ENCODE data around the gene APC2.
"Not testable (repeated sequence)": the region's sequence is repeated elsewhere in the genome, so short reads cannot be mapped to it uniquely, and the experiment has no call there.

The APC2 gene

DNA sequence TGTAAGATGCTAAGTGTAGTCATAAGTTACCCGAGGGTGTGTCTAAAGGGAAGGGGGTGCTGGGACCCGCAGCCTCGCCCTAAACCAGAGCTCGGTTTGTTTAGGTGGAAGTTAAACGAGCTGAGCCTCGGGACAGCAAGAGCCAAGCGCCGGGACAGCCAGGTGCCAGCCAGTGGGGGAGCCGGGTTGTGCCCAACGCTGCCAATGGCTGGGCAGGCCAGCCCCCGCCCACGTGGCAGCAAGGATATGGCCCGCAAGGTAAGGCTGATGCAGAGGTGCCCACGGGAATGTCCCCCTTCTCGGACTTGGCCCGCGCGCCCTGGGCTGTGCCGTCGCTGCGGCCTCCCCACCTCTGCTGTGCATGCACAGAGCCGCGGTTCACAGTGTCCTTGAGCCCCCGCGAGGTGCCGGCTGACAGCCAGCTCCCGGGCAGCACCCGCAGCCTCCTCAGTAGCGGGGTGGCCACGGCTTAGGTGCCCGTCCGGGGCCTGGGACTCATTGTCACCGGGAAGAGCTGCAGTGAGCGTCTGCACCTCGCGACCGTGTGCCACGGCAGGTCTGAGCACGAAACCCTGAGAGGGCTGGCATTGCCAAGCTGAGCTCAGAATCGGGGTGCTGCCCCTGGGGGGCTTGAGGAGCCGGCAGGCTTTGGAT, 21.1 kb upstream of the APC2 start:
- DNase-seq (ENCODE audit: low read depth): no peak

DNA sequence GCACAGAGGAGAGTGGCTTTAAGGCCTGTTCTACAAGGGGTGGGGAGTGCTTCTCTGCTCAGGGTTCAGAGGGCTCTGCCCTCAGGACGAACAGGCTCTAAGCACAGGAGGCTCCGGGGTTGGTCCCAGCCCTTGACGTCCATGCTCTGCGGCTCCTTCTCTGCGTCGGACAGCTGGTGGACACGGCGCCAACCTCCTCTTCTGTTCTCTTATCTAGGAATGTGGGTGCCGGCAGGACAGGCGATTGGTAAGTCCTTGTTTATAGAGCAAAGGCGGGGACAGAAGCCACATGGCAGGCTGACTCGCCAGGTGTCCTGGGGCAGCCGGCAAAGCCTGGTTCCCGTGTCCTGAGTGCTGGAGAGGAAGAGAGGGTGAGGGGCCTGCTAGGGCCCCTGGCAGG, 20.2 kb upstream of the APC2 start:
- DNase-seq (ENCODE audit: low read depth): no peak

DNA sequence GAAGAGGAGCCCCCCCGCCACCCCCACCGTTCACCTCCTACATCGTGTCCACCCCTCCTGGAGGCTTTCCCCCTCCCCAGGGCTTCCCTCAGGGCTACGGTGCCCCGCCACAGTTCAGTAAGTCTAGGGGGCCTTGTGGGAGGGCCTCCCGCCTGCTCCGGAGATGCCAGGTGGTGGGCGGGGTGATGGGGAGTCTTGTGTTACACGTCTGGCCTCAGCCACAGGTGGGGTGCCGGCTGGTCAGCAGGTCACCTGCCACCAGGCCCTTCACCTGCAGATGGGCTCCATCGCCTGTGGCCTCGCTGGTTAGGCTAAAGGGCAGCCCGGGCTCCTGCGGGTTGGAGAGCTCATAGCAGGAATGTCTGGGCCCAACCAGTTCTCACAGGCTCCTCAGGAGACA, 19.7 kb upstream of the APC2 start:
- no peak for DNase-seq (ENCODE audit: low read depth)

DNA sequence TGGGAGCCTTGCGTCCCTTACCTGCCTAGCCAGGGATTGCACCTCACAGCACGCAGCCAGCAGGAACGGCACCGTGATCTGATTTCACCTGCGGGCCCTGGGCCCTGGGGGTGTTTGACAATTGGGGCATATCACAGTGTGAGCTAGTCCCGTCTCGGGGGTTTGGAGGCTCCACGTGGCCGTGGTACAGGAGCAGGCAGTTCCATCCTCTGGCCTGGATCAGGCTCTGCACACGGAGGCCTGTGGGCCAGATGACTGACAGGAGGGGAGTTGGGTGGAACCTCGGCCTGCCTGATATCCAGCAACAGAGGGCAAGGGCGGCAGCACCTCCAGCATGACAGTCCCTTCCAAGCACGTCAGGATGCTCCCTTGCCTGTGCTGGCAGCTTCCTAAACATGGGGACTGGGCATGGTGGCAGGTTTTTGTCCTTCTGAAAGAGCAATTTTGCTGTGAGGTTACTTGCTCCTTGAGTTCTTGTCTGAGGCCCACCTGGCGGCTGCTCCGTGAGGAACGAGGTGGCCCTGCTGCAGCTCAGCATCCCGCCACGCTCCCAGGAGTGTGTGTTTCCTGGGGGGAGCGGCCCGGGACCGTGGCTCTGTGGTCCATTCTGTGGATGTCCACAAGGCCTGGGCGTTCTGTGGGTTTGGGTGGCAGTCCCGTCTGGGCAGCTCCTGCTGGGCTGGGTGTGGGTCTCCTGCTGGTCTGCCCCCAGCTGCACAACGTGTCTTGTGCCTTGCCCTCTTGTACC, 18.0 kb upstream of the APC2 start:
- no peak for DNase-seq (ENCODE audit: low read depth)

DNA sequence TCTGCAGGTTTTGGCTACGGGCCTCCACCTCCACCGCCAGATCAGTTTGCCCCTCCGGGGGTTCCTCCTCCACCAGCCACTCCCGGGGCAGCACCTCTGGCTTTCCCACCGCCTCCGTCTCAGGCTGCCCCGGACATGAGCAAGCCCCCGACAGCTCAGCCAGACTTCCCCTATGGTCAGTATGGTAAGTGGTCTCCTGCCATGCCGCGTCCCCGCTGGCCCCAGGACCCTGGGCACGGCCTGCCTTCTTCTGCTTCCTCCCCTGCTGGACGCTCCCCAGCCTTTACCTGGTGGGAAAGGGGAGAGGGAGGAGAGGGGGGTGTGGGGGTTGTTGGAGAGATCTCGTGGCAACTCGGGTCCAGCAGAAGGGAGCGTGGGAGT, 17.4 kb upstream of the APC2 start:
- no peak for DNase-seq (ENCODE audit: low read depth)

DNA sequence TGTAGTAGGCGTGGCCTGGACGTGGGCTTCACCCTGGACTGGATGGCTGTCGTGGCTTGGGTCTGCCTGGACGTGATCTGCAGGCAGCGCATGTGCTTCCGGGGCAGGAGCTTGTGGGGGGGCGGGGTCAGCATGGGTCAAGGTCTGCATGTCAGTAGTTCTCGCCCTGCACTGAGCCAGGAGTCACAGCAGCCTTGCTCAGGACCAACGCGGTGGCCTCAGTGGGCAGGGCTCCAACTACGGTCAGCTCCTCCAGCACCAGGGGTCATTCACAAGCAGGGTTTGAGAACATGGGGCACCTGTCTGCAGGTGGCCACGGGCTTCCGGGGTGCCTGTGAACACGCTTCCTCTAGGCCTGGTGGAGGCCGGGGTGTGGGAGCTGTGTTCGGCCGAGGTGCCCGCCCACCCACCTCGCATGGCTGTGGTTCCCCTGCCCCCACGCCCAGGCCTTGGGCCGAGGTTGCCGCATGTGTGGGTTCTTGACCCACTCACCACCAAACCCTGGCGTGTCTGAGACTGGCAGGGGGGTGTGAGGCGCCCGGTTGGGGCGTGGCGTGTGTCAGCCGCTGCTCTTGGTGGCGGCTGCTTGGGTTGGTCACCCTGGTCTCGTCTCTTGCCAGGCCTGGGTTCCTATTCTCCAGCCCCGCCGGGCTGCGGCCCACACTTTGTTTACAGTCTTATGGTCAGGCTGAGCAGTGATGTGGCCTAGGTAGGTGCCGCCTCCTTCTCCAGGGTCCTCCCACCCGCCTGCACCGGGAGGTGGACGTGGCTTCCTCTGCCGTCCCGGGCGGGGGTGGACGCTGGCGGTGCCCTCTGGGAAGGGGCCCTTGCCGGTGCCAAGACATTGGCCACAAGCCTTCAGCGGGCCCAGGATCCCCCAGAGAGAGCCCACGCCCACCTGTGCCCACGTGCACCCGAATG, 16.5 kb upstream of the APC2 start:
- no peak for DNase-seq (ENCODE audit: low read depth)

DNA sequence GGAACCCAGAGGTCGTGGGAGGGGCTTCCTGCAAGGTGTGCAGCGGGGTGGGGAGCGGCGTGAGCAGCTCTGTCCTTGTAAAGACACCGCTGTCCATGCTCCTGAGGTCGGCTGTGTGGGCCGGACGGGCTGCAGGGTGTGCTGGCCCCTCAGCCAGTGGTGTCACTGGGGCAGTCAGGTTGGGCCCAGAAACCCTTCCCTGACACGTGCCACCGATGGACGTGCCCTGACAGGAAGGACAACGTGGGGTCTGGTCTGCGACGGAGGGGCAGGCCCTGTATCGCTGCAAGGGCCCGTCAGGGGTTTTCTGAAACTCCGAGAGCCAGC, 15.9 kb upstream of the APC2 start:
- DNase-seq (ENCODE audit: low read depth): no peak

DNA sequence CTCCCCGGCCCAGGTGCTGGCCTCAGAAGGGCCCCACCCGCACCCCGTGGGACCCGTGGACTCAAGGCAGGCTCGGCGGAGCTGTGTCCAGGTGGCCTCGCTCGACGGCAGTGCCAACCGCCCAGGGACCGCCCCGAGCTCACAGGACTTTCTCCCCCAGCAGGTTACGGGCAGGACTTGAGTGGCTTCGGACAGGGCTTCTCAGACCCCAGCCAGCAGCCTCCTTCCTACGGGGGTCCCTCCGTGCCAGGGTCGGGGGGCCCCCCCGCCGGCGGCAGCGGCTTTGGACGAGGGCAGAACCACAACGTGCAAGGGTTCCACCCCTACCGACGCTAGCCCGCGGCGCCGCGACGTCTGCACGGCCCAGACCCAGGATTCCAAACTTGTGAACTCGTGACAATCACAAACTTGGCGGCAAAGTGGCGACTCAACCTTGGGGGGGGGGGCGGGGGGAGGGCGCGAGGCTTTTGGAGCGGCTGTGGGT, 15.3 kb upstream of the APC2 start:
- no peak for DNase-seq (ENCODE audit: low read depth)

DNA sequence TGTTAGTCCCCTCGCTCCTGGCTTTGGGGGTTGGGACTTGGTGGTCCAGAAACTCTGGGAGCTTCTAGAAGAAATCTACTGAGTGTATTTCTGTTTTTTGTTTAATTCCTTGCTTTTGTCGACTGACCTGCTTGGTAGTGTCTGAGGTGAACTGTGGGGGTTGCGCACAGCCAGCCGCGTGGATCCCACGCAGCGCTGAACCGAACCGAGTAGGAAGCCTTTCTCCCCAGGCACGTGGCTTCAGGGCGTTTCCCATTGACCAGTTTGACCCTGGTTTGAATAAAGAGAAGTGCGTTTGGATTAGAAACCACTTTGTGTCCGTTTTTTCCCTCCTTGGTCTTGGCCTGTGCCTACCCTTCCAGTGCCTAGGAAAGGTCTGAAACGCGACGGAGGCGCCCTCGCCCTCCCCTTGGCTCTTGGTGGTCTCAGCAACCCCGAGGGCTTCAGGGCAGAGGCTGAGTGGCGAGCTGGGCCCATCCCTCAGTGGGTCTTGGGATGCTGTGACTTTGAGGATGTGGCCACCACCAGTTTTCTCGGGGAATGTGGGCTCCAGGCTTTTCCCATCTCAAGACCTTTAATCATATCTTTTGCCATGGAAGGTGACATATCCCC, 14.4 kb upstream of the APC2 start:
- no peak for DNase-seq (ENCODE audit: low read depth)

DNA sequence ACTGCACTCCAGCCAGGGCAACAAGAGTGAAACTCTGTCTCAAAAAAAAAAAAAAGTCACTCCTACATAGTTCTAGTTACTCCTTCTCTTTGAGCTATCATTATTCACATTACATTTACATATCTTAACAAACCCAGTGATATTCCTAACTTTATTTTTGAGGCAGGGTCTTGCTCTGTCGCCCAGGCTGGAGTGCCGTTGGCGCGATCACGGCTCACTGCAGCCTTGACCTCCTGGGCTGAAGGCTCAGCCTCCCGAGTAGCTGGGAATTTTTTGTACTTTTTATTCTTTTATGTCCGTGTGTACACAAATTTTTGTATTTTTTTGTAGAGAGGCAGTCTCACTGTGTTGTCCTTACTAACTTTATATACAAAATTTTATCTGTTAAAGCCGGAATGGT, 12.3 kb upstream of the APC2 start:
- no peak for DNase-seq (ENCODE audit: low read depth)

DNA sequence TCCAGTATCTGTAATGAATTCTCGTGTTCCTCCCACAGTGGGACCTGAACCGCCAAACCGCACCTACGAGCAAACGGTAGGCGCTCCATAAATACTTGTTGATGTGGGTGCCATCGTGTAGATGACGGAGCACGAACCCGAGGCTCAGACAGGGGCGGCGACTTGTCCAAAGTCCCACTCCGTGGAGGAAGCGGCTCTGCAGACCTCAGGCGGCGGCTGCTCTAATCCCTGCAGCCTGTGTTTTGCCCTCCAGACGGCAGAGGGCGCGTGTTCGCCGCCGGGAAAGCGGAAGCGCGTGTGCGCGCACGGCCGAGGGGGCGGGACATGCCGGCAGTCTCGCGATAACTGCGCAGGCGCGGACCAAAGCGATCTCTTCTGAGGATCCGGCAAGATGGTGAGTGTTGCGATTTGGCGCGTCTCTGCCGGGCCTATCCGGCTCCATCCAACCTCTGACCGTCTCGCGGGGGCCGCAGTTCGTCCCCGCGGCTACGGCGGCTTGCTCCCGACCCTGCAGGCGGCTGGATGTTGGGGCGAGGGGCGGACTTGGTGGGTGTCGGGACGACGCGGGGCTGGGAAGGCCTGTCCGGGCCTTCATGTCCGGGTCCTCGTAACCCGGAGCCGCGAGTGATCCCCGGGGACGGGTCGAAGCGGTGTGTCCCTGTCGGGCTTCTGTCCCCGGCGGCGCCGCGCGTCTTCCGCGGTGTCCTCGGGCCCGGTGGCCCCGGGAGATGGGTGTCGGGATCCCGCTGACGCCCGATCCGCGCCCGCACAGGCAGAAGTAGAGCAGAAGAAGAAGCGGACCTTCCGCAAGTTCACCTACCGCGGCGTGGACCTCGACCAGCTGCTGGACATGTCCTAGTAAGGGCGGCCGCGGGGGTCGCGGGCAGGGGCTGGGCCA, 11.6 kb upstream of the APC2 start, which contains the start of gene RPS15:
RPS15 (plus strand) TSS at position 362 of the 898 bp plus-strand sequence; CDS start at position 392, 30 bp downstream.
- peak; percentile 89 for DNase-seq (ENCODE audit: low read depth)

DNA sequence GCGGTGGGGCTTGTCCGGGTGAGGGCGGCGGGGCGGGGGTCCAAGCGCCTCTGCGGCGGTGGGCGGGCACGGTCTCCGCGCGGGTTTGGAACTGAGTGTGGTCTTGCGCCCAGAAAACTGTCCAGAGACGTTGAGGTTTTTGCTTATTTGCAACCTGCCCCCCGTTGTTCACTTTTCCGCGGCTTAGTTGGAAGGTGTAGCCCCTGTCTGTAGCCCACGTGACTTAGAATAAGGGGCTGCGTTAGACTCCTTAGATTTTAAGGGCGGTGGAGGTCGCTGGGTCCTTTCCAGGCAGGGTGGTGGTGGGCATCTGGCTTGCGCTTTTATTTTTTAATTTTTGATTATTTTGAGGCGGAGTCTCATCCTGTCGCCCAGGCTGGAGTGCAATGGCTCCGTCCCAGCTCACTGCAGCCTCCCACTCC, 11.0 kb upstream of the APC2 start:
- DNase-seq (ENCODE audit: low read depth): no peak

DNA sequence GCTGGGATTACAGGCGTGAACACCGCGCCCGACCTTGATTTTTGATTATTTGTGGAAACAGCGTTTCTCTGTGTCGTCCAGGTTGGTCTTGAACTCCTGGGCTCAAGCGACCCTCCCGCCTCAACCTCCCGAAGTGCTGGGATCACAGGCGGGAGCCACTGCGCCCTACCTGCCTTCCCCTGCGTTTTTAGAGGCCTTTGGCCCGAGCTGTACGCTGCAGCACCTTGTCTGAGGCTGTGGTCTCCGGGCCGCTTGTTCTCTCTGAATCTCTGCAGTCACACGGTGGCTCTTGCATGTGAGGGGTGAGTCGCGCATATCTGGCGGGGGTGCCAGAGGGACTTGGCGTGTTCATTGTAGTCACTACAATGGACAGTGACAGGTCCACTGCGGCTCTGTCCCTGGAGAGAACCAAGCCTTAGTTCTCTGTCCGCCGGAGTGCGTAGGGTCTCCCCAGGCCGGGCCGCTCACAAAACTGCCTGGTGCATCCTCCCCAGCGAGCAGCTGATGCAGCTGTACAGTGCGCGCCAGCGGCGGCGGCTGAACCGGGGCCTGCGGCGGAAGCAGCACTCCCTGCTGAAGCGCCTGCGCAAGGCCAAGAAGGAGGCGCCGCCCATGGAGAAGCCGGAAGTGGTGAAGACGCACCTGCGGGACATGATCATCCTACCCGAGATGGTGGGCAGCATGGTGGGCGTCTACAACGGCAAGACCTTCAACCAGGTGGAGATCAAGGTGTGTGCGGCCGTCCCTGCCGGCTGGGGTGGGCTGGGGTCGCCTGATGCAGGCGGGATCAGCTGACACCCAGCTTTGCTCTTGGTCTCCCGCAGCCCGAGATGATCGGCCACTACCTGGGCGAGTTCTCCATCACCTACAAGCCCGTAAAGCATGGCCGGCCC, 10.2 kb upstream of the APC2 start:
- DNase-seq (ENCODE audit: low read depth): not testable (repeated sequence)

DNA sequence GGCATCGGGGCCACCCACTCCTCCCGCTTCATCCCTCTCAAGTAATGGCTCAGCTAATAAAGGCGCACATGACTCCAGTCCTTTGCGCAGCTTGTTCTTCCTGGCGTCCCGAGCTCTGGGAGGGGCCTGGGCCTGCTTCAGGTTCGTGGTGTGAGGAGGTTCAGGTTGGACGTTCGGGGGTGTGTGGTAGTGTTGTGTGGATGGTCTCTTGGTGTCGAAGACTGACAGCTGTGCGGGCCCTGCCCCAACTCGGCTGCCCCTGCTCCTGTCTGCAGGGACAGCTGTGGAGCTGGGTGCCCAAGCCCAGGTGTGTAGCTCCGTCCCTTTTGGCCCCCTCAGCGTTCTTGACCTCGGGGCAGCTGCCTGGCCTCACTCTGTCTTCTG, 9.5 kb upstream of the APC2 start:
- no peak for DNase-seq (ENCODE audit: low read depth)

DNA sequence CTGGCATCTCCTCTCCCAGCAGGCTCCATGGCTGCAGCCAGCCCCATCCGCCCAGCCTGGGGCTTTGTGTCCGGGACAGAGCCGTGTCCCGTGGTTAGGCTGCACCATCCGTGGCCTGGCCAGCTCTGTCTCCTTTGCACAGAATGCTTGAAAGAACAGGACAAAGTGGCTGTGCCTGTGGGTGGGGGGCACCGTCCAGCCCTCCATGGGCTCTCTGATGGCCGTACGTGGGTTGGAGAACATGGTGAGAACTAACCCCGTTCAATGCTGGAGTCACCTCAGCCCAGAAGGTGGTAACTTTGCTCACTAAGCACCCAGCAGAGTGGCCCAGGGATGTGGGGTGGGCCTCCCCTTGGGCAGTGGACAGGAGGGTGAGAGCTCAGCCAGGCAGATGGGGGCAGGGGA, 8.9 kb upstream of the APC2 start:
- DNase-seq (ENCODE audit: low read depth): no peak

DNA sequence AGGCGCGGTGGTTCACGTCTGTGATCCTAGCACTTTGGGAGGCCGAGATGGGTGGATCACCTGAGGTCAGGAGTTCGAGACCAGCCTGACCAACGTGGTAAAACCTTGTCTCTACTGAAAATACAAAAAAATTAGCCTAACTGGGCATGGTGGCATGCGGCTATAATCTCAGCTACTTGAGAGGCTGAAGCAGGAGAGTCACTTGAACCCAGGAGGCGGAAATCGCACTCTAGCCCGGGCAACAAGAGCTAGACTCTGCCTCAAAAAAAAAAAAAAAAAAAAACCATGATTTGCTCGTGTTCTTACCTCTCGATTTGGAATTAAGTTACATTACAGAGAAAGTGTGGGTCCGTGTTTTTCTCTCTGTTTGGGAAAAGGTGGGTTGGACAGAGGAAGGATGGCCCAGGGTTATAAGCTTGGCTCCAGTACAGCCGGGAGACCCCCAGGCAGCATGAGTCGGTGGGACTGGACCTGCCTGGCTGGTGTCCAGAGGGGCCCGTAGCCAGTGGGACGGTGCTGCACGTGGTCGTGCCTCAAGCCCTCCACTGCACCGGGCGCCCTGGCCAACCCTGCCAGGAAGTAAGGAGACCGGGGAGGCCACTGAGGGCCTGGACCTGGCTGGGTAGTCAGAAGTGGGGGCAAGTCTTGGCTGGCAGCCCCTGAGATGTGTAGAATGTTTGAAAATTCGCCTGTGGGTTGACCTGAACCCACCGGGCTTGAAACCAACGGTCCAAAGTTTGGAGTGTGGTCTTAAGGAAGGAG, 8.1 kb upstream of the APC2 start:
- no peak for DNase-seq (ENCODE audit: low read depth)

DNA sequence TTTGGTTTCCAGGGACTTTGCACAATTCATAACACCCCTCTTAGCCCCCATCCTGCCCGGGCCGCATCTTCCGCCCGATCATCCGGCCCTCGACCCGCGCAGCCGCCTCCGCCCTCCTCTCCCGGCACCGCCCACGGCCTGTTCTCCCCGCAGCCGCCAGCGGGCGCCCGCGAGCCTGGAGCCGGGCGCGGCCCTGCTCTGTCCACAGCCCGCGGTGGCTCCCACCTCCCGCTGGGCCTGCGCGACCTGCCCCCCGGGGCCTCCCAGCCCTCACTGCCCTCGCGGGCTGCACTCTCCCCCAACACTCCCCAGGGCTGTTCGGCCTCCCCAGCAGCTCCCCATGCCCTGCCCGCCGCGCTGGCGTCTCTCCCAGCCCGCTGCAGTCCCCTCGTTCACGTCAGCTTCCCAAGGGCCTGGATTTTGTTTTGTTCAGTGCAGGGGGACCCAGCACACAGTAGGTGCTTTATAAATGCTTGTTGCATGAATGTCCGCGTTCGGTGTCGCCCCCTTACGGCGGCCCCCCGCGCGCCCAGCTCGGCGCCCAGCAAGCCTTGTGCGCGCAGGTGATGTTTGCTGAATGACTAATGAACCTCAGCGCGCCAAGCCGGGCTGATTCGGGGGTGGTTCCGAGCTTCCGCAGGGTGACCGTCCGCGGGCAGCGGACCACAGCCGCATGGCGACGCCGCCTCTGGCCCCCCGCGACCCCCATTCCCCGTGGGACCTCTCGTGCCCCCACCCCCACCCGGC, 4.6 kb upstream of the APC2 start:
- DNase-seq (ENCODE audit: low read depth): no peak

DNA sequence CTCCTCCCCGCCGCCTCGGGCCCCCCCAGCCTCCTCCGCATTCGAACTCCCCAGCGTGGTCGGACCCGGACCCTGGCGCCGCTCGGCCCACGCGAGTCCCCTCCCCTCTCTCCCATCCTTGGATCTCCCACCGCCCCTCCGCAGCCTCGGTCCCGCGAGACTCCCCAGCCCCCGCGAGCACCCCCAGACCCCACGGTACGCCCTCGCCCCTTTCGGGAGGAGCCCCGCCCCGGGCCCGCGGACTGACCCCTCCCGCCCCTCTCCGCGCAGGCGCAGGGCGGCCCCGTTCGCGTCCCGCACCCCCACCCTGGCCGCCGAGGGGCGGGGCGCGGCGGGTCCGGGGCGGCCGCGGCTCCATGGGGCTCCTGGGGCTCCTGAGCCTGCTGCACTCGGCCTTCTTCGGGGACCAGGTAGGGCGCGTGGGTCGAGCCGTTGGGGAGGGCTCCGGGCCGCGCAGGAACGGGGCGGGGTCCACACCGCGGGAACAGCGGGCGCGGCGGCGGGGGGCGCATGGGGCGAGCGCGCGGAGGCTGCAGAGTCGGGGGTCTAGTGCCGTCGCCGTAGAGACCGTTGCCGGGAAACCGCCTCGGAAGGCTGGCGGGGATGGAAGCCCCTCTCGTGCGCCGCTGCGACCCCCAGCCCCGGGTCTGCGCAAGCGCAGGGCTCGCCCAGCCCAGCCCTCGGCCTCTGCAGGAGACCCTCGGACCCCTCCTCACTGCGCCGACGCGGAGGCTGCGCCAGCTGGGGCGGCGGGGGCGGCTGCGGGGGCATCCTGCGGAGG, 3.8 kb upstream of the APC2 start:
- DNase-seq (ENCODE audit: low read depth): no peak
